Gastroesophageal sphincter (tissue), 4 donors: Measurements from ENCODE around the gene GBP5. TPM values are rescaled to one million over a fixed set of nuclear protein-coding genes. Genes with fewer than 3 reads are reported as not detected.
A peak's percentile ranks its signal among the peaks of the same experiment; 100 is the strongest.

Experiments used
- ATAC-seq: fragments of 150-250 bp; one replicate; pipeline ENCODE4 v1.9.1; 2016; ENCODE audit warnings: mild to moderate bottlenecking, moderate library complexity
- H3K27ac ChIP-seq, 4 donors: fragments of 200-600 bp; sonication (generic) in 3 of 4; 1 replicate in 3 of 4; 2 replicates in 1 of 4; pipeline ENCODE4 v1.5.1; 2016 to 2019
- H3K27me3 ChIP-seq: fragments of 200-600 bp; sonication (generic); one replicate; pipeline ENCODE4 v1.5.1; 2019
- H3K36me3 ChIP-seq, 2 donors: fragments of 200-600 bp; sonication (generic); one replicate each; pipeline ENCODE4 v1.5.1; 2019; ENCODE audit warnings: control low read depth in 1 of 2
- H3K4me1 ChIP-seq, 3 donors: fragments of 200-600 bp; sonication (generic); 1 replicate in 2 of 3; 2 replicates in 1 of 3; pipeline ENCODE4 v1.5.1; 2016 to 2019; ENCODE audit warnings: control low read depth in 2 of 3
- H3K4me3 ChIP-seq, 2 donors: fragments of 200-600 bp; sonication (generic); one replicate each; pipeline ENCODE4 v1.5.1; 2019; ENCODE audit warnings: mild to moderate bottlenecking in 1 of 2, moderate library complexity in 1 of 2
- H3K9me3 ChIP-seq, 3 donors: fragments of 200-600 bp; sonication (generic); one replicate each; pipeline ENCODE4 v1.5.1; 2017 to 2019; ENCODE audit warnings: control low read depth in 2 of 3
- EP300 ChIP-seq: sonication (generic); formaldehyde crosslinking; IDR thresholded peaks from one replicate; pipeline ENCODE4 v1.6.1; 2017; ENCODE audit warnings: antibody characterized with exemption, mild to moderate bottlenecking
- POLR2A ChIP-seq, 2 donors: fragments of 450-650 bp; IDR thresholded peaks; one replicate each; pipeline ENCODE4 v1.6.1; 2017; ENCODE audit warnings: antibody characterized with exemption in 2 of 2, mild to moderate bottlenecking in 2 of 2, moderate library complexity in 1 of 2
- POLR2AphosphoS5 ChIP-seq: sonication (generic); formaldehyde crosslinking; IDR thresholded peaks from one replicate; pipeline ENCODE4 v1.6.1; 2017; ENCODE audit warnings: antibody characterized with exemption
- WGBS, 2 donors: methylation state at CpG; one replicate each; pipeline ENCODE4 v1.1.5; 2018; ENCODE audit warnings: low coverage in 1 of 2; 5-methylcytosine and 5-hydroxymethylcytosine counted together
- total RNA-seq, 4 donors: library from RNA; depleted of rRNA; stranded (reverse); fragments of >200 nt; gene quantifications; one replicate each; pipeline ENCODE4 v1.1.0, GENCODE V29; 2016
- TF ChIP-seq, protein P1 (sequence below), 4 experiments: fragments of 200-600 bp in 2 of 4; fragments of 450-650 bp in 2 of 4; sonication (generic) in 1 of 4; IDR thresholded peaks; one replicate each; pipeline ENCODE4 v1.5.1; 2017 to 2019; ENCODE audit warnings: antibody characterized with exemption in 4 of 4, mild to moderate bottlenecking in 2 of 4, moderate library complexity in 2 of 4

The GBP5 gene
- total RNA-seq, 4 donors from 2014 or later: 0.27 to 3.0 (median 1.8) TPM

GRCh38 chr1:89279011-89279466, 6.4 kb upstream of the GBP5 start:
- TF ChIP-seq POLR2AphosphoS5 (no peak), POLR2A (IDR thresholded peaks at IDR 0.05) (no peak), EP300 (no peak)
- TF ChIP-seq, protein P1, sequence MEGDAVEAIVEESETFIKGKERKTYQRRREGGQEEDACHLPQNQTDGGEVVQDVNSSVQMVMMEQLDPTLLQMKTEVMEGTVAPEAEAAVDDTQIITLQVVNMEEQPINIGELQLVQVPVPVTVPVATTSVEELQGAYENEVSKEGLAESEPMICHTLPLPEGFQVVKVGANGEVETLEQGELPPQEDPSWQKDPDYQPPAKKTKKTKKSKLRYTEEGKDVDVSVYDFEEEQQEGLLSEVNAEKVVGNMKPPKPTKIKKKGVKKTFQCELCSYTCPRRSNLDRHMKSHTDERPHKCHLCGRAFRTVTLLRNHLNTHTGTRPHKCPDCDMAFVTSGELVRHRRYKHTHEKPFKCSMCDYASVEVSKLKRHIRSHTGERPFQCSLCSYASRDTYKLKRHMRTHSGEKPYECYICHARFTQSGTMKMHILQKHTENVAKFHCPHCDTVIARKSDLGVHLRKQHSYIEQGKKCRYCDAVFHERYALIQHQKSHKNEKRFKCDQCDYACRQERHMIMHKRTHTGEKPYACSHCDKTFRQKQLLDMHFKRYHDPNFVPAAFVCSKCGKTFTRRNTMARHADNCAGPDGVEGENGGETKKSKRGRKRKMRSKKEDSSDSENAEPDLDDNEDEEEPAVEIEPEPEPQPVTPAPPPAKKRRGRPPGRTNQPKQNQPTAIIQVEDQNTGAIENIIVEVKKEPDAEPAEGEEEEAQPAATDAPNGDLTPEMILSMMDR (IDR thresholded peaks at IDR 0.05): no peak
- Histone ChIP-seq H3K27ac (no peak overlapping the region), H3K4me1 (peaks cover 3 to 15% (median 3%) of the 10 kb centered on the region in 3 donors), H3K36me3 (no peaks in the 10 kb centered on the region), H3K4me3 (no peak overlapping the region), H3K9me3 (no peaks in the 10 kb centered on the region), H3K27me3 (no peaks in the 10 kb centered on the region)
- ATAC-seq: no peak
- 85 to 86% methylated on average over 6 of the region's 6 CpGs for WGBS, 2 donors

DNA sequence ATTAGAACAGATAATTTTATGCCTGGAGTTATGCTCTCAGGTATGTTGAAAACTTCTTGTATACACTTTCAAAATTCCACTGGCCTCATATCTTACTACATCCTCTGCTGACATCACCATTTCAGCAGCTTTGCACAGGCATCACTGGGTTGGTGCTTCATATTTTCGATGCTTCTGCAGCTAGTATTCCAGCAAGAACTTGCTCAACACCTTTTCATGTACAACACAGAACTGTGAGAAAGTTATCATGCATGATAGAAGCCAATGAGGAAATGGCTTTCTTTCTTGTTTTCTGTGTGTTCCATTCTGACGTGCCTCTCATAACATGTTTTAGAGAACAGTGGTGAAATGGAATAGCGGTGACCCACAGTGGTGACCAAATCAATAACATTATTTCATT, 5.1 kb upstream of the GBP5 start:
- no peak for ATAC-seq
- Histone ChIP-seq H3K9me3 (no peaks in the 10 kb centered on the region), H3K27me3 (no peaks in the 10 kb centered on the region), H3K4me3 (no peak overlapping the region), H3K27ac (no peak overlapping the region), H3K4me1 (peaks cover 3 to 19% (median 3%) of the 10 kb centered on the region in 3 donors), H3K36me3 (no peaks in the 10 kb centered on the region)
- WGBS, 2 donors: 73 to 76% methylated on average over 2 to 3 of the region's 3 CpGs
- TF ChIP-seq EP300: no peak
- TF ChIP-seq POLR2A (IDR thresholded peaks at IDR 0.05): no peak
- TF ChIP-seq POLR2AphosphoS5: no peak
- TF ChIP-seq, protein P1 (IDR thresholded peaks at IDR 0.05): no peak

DNA sequence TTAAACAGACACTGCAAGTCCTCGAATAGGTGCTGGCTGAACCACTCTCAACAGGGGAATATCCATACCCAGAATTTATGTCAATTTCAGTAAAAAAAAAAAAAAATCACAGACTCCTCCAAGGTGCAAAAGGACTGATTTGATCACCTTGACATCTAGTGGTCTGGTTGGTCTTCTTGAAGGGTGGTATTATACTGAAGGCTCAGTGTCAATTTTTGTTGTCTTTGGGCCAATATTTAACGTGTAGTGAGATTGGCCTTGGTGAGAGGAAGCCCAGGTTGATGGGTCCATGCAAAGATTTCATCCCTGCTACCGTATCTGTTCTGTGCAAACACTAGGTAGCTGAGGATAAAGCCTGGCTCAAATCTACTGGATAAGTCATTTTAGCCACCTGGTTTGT, 4.0 kb upstream of the GBP5 start:
- H3K4me1 ChIP-seq: peaks cover 3 to 19% (median 3%) of the 10 kb centered on the region in 3 donors
- H3K27me3 ChIP-seq: no peaks in the 10 kb centered on the region
- no peak for ATAC-seq
- H3K9me3 ChIP-seq: no peaks in the 10 kb centered on the region
- no peak overlapping the region for H3K4me3 ChIP-seq
- H3K36me3 ChIP-seq: no peaks in the 10 kb centered on the region
- H3K27ac ChIP-seq: no peak overlapping the region
- WGBS, 2 donors: 63 to 83% methylated on average over 3 of the region's 3 CpGs
- TF ChIP-seq POLR2AphosphoS5 (no peak), EP300 (no peak), POLR2A (IDR thresholded peaks at IDR 0.05) (no peak)
- TF ChIP-seq, protein P1 (IDR thresholded peaks at IDR 0.05): no peak

DNA sequence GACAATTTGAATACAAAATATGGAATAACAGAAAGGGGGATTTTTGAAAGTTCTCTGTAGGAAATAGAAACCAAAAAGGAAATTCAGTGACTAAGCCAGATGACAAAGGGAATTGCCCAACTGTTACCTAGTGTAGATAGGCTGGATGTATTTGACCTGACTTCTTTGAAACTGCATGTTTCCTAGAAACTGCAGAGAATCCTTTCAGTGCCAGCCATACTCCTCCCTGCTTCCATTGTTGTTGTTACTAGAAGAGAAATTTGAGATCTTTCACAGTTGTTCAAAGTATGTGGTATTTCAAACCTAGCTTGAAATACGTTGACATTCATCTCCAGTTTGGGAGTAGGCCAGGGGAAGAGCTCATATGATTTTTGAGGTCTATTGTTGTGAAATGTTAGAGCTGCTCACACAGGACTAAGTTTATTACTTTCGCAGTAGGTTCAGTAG, 1.8 kb upstream of the GBP5 start:
- peak; percentile 72 for ATAC-seq
- H3K4me3 ChIP-seq: no peak overlapping the region
- no peaks in the 10 kb centered on the region for H3K36me3 ChIP-seq
- peak overlapping the region; percentile 55 to 72 (median 67) for H3K27ac ChIP-seq
- TF ChIP-seq POLR2AphosphoS5 (peak; percentile 30), EP300 (no peak), POLR2A (IDR thresholded peaks at IDR 0.05) (no peak)
- peaks cover 3 to 19% (median 3%) of the 10 kb centered on the region in 3 donors for H3K4me1 ChIP-seq
- no peaks in the 10 kb centered on the region for H3K27me3 ChIP-seq
- no peaks in the 10 kb centered on the region for H3K9me3 ChIP-seq
- 11 to 40% methylated on average over 2 of the region's 2 CpGs for WGBS, 2 donors

- H3K4me3 ChIP-seq: no peak overlapping the region
- H3K27ac ChIP-seq: peak overlapping the region in 1 of 4 donors; percentile 72
- no peak for ATAC-seq
- 100% methylated on average over 2 of the region's 13 CpGs; no CpG with 5 or more reads in 1 of the 2 donors for WGBS, 2 donors
- H3K27me3 ChIP-seq: no peaks in the 10 kb centered on the region
- TF ChIP-seq, protein P1 (IDR thresholded peaks at IDR 0.05): no peak
- TF ChIP-seq POLR2AphosphoS5: no peak
- TF ChIP-seq EP300: no peak
- TF ChIP-seq POLR2A (IDR thresholded peaks at IDR 0.05): no peak
- H3K36me3 ChIP-seq: no peaks in the 10 kb centered on the region
- peaks cover 3 to 19% (median 3%) of the 10 kb centered on the region in 3 donors for H3K4me1 ChIP-seq
- H3K9me3 ChIP-seq: no peaks in the 10 kb centered on the region
Observed at GRCh38 chr1:89273324-89273778, 691 bp upstream of the GBP5 start.
